HepG2 (cell line): ENCODE data around the gene NDUFS2. TPM values are rescaled to one million over a fixed set of nuclear protein-coding genes. Genes with fewer than 3 reads are reported as not detected.
A peak's percentile ranks its signal among the peaks of the same experiment; 100 is the strongest.

Experiments used
- CEBPG ChIP-seq: IDR thresholded peaks from 2 replicates; pipeline ENCODE4 v1.6.1; 2016
- CHD2 ChIP-seq: IDR thresholded peaks from 2 replicates; pipeline ENCODE4 v1.6.1; 2011; ENCODE audit warnings: low read depth, low read length, improper control_type of control experiment
- CHD4 ChIP-seq: fragments of 200-600 bp; sonication (generic); IDR thresholded peaks from 2 replicates; pipeline ENCODE4 v1.7.0; 2017; ENCODE audit warnings: mild to moderate bottlenecking, low read length, borderline replicate concordance
- HDAC2 ChIP-seq: sonication (generic); formaldehyde crosslinking; IDR thresholded peaks from 2 replicates; pipeline ENCODE4 v1.4.0; 2020; ENCODE audit warnings: missing genetic modification reagents
- HHEX ChIP-seq: IDR thresholded peaks from 2 replicates; pipeline ENCODE4 v1.6.1; 2016; ENCODE audit warnings: control low read depth
- MED13 ChIP-seq: sonication (generic); formaldehyde crosslinking; IDR thresholded peaks from 2 replicates; pipeline ENCODE4 v1.5.0; 2020; ENCODE audit warnings: missing genetic modification reagents
- MTA3 ChIP-seq: sonication (generic); formaldehyde crosslinking; IDR thresholded peaks from 2 replicates; pipeline ENCODE4 v1.4.0; 2020; ENCODE audit warnings: missing genetic modification reagents
- SAP130 ChIP-seq: IDR thresholded peaks from 2 replicates; pipeline ENCODE4 v1.6.1; 2016; ENCODE audit warnings: low read depth
- ZFP82 ChIP-seq: sonication (generic); formaldehyde crosslinking; IDR thresholded peaks from 2 replicates; pipeline ENCODE4 v1.5.1; 2020; ENCODE audit warnings: mild to moderate bottlenecking, missing genetic modification reagents, borderline replicate concordance
- ZNF136 ChIP-seq: sonication (generic); formaldehyde crosslinking; IDR thresholded peaks from 2 replicates; pipeline ENCODE4 v1.8.1; 2022; ENCODE audit warnings: low read depth, mild to moderate bottlenecking, moderate library complexity, missing genetic modification reagents
- ZNF230 ChIP-seq: sonication (generic); formaldehyde crosslinking; IDR thresholded peaks from 2 replicates; pipeline ENCODE4 v1.4.0; 2020; ENCODE audit warnings: mild to moderate bottlenecking, missing genetic modification reagents
- ZNF761 ChIP-seq: sonication (generic); formaldehyde crosslinking; conservative IDR thresholded peaks from 2 replicates; pipeline ENCODE4 v1.4.0; 2020; ENCODE audit warnings: mild to moderate bottlenecking, missing genetic modification reagents
- polyA plus RNA-seq, 8 experiments: library from polyadenylated mRNA; depleted of rRNA in 3 of 8; stranded (reverse) in 7 of 8; unstranded in 1 of 8; fragments of >200 nt; fragmentation: Illumina TruSeq in 4 of 8; extraction: Trizol in 4 of 8; gene quantifications; 2 replicates each; pipeline versions ENCODE4 v1.2.1 to v1.2.3, GENCODE V29; 2011 to 2016; ENCODE audit warnings: low read depth in 4 of 8, missing spikeins in 1 of 8, mixed read lengths in 1 of 8; ENCODE audit not compliant: insufficient read depth in 1 of 8
- total RNA-seq, 5 experiments: library from RNA; depleted of rRNA; stranded (reverse); fragments of >200 nt; fragmentation: Illumina TruSeq; extraction: Trizol; gene quantifications; 2 replicates each; pipeline ENCODE4 v1.2.3, GENCODE V29; 2016; ENCODE audit warnings: low read depth in 1 of 5
- TF ChIP-seq, protein P1 (sequence below): sonication (generic); formaldehyde crosslinking; IDR thresholded peaks from 2 replicates; pipeline ENCODE4 v1.8.0; 2023; ENCODE audit warnings: mild to moderate bottlenecking, missing genetic modification reagents
- TF ChIP-seq, protein P2 (sequence below): fragments of 450-650 bp; IDR thresholded peaks from 2 replicates; pipeline ENCODE4 v1.6.1; 2017; ENCODE audit warnings: mild to moderate bottlenecking
- TF ChIP-seq, protein P3 (sequence below): sonication (generic); formaldehyde crosslinking; IDR thresholded peaks from 2 replicates; pipeline ENCODE4 v1.4.0; 2020; ENCODE audit warnings: missing genetic modification reagents
- TF ChIP-seq, protein P4 (sequence below): sonication (generic); formaldehyde crosslinking; IDR thresholded peaks from 2 replicates; pipeline ENCODE4 v1.8.1; 2022; ENCODE audit warnings: mild to moderate bottlenecking, missing genetic modification reagents
- TF ChIP-seq, protein P5 (sequence below): IDR thresholded peaks from 2 replicates; pipeline ENCODE4 v1.6.1; 2018; ENCODE audit warnings: missing genetic modification reagents, mild to moderate bottlenecking, missing compliant biosample characterization
- TF ChIP-seq, protein P6 (sequence below): IDR thresholded peaks from 2 replicates; pipeline ENCODE4 v1.6.1; 2018; ENCODE audit warnings: missing genetic modification reagents

The NDUFS2 gene
- total and polyA plus RNA-seq, 2 of the 13 experiments (the other 11 are each of a cell fraction or from before 2014, with no cell fraction given), result 89.9 to 118 TPM

DNA sequence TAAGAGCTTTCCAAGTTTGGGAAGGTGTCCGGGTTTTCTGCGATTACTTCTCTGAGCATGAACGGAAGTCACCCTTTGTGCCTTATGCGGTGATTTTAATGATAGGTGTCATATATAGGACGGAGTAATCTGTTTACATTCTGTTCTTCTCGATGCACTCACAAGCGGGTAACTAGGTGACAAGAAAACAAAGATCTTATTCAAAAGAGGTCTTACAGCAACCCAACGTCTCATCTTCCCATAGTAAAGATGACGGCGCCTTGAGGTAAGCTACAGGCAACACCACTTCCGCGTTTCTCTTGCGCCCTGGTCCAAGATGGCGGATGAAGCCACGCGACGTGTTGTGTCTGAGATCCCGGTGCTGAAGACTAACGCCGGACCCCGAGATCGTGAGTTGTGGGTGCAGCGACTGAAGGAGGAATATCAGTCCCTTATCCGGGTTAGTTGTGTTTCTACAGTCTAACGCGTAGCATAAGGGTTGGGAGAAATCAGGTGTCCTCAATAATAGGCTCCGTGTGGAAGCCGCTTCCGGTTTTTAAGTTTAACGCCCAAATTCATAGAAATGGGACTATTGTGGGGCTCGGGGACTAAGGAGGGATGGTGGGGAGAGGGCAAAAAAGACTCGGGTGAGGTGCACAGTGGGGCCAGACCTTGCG is 48.4 kb upstream of the NDUFS2 start, which contains the start of gene UFC1 (continued):
- TF ChIP-seq ZNF761 (CRISPR knock-in tag), result 0 out of 2 replicates have a peak, but pooled peaks have one; percentile 41
- TF ChIP-seq ZNF136 (CRISPR knock-in tag), result no peak
- TF ChIP-seq, protein P1, sequence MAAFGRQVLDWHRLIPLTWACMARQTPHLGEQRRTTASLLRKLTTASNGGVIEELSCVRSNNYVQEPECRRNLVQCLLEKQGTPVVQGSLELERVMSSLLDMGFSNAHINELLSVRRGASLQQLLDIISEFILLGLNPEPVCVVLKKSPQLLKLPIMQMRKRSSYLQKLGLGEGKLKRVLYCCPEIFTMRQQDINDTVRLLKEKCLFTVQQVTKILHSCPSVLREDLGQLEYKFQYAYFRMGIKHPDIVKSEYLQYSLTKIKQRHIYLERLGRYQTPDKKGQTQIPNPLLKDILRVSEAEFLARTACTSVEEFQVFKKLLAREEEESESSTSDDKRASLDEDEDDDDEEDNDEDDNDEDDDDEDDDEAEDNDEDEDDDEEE (CRISPR knock-in tag), result no peak; the same call in 1 of the 2 replicates
- TF ChIP-seq ZFP82, result no peak
- TF ChIP-seq MTA3 (CRISPR knock-in tag), result no peak
- no peak for TF ChIP-seq CHD4
- TF ChIP-seq CEBPG, result no peak; the same call in 1 of the 2 replicates
- peak; percentile 90 for TF ChIP-seq SAP130 (CRISPR knock-in tag)
- peak; percentile 76 for TF ChIP-seq CHD2
- no peak for TF ChIP-seq MED13 (CRISPR knock-in tag)
- TF ChIP-seq, protein P2, sequence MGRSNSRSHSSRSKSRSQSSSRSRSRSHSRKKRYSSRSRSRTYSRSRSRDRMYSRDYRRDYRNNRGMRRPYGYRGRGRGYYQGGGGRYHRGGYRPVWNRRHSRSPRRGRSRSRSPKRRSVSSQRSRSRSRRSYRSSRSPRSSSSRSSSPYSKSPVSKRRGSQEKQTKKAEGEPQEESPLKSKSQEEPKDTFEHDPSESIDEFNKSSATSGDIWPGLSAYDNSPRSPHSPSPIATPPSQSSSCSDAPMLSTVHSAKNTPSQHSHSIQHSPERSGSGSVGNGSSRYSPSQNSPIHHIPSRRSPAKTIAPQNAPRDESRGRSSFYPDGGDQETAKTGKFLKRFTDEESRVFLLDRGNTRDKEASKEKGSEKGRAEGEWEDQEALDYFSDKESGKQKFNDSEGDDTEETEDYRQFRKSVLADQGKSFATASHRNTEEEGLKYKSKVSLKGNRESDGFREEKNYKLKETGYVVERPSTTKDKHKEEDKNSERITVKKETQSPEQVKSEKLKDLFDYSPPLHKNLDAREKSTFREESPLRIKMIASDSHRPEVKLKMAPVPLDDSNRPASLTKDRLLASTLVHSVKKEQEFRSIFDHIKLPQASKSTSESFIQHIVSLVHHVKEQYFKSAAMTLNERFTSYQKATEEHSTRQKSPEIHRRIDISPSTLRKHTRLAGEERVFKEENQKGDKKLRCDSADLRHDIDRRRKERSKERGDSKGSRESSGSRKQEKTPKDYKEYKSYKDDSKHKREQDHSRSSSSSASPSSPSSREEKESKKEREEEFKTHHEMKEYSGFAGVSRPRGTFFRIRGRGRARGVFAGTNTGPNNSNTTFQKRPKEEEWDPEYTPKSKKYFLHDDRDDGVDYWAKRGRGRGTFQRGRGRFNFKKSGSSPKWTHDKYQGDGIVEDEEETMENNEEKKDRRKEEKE, result no peak
- TF ChIP-seq HHEX (CRISPR knock-in tag), result no peak
- TF ChIP-seq, protein P3, sequence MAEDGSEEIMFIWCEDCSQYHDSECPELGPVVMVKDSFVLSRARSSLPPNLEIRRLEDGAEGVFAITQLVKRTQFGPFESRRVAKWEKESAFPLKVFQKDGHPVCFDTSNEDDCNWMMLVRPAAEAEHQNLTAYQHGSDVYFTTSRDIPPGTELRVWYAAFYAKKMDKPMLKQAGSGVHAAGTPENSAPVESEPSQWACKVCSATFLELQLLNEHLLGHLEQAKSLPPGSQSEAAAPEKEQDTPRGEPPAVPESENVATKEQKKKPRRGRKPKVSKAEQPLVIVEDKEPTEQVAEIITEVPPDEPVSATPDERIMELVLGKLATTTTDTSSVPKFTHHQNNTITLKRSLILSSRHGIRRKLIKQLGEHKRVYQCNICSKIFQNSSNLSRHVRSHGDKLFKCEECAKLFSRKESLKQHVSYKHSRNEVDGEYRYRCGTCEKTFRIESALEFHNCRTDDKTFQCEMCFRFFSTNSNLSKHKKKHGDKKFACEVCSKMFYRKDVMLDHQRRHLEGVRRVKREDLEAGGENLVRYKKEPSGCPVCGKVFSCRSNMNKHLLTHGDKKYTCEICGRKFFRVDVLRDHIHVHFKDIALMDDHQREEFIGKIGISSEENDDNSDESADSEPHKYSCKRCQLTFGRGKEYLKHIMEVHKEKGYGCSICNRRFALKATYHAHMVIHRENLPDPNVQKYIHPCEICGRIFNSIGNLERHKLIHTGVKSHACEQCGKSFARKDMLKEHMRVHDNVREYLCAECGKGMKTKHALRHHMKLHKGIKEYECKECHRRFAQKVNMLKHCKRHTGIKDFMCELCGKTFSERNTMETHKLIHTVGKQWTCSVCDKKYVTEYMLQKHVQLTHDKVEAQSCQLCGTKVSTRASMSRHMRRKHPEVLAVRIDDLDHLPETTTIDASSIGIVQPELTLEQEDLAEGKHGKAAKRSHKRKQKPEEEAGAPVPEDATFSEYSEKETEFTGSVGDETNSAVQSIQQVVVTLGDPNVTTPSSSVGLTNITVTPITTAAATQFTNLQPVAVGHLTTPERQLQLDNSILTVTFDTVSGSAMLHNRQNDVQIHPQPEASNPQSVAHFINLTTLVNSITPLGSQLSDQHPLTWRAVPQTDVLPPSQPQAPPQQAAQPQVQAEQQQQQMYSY (CRISPR knock-in tag), result no peak
- TF ChIP-seq ZNF230 (CRISPR knock-in tag), result no peak
- TF ChIP-seq, protein P4, sequence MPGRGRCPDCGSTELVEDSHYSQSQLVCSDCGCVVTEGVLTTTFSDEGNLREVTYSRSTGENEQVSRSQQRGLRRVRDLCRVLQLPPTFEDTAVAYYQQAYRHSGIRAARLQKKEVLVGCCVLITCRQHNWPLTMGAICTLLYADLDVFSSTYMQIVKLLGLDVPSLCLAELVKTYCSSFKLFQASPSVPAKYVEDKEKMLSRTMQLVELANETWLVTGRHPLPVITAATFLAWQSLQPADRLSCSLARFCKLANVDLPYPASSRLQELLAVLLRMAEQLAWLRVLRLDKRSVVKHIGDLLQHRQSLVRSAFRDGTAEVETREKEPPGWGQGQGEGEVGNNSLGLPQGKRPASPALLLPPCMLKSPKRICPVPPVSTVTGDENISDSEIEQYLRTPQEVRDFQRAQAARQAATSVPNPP, result no peak
- TF ChIP-seq, protein P5, sequence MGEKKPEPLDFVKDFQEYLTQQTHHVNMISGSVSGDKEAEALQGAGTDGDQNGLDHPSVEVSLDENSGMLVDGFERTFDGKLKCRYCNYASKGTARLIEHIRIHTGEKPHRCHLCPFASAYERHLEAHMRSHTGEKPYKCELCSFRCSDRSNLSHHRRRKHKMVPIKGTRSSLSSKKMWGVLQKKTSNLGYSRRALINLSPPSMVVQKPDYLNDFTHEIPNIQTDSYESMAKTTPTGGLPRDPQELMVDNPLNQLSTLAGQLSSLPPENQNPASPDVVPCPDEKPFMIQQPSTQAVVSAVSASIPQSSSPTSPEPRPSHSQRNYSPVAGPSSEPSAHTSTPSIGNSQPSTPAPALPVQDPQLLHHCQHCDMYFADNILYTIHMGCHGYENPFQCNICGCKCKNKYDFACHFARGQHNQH (CRISPR knock-in tag), result no peak
- TF ChIP-seq, protein P6, sequence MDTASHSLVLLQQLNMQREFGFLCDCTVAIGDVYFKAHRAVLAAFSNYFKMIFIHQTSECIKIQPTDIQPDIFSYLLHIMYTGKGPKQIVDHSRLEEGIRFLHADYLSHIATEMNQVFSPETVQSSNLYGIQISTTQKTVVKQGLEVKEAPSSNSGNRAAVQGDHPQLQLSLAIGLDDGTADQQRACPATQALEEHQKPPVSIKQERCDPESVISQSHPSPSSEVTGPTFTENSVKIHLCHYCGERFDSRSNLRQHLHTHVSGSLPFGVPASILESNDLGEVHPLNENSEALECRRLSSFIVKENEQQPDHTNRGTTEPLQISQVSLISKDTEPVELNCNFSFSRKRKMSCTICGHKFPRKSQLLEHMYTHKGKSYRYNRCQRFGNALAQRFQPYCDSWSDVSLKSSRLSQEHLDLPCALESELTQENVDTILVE (CRISPR knock-in tag), result no peak
- TF ChIP-seq HDAC2 (CRISPR knock-in tag), result peak; percentile 42; the same call in 1 of the 2 replicates
